Neural cell (in vitro differentiated cells): Measurements from ENCODE around the gene PLXNA4. TPM values are rescaled to one million over a fixed set of nuclear protein-coding genes. Genes with fewer than 3 reads are reported as not detected.

Experiments
- H2AFZ ChIP-seq: fragments of 200-600, 300-800 bp; sonication (generic), shearing (Covaris generic); 2 replicates; pipeline ENCODE4 v1.6.0; 2014; ENCODE audit warnings: low read depth, mild to moderate bottlenecking, antibody characterized with exemption, low read length, moderate library complexity
- H3F3A ChIP-seq: fragments of 200-600 bp; shearing (Covaris generic); 2 replicates; pipeline ENCODE4 v1.6.1; 2016; ENCODE audit warnings: mild to moderate bottlenecking, moderate library complexity, mixed read lengths, antibody characterized with exemption, low read length; ENCODE audit not compliant: insufficient read depth, poor library complexity, severe bottlenecking
- H3K27ac ChIP-seq: fragments of 200-600, 300-800 bp; sonication (generic), shearing (Covaris generic); 2 replicates; pipeline ENCODE4 v1.5.1; 2014; ENCODE audit warnings: mild to moderate bottlenecking, low read length, moderate library complexity
- H3K27me3 ChIP-seq: fragments of 300-800, 200-600 bp; sonication (generic), shearing (Covaris generic); 2 replicates; pipeline ENCODE4 v1.6.0; 2014; ENCODE audit warnings: mild to moderate bottlenecking, low read depth, low read length, moderate library complexity; ENCODE audit not compliant: insufficient read depth
- H3K36me3 ChIP-seq: fragments of 300-800, 200-600 bp; sonication (generic), shearing (Covaris generic); 2 replicates; pipeline ENCODE4 v1.5.1; 2014; ENCODE audit warnings: mild to moderate bottlenecking, antibody characterized with exemption, low read length, moderate library complexity; ENCODE audit not compliant: insufficient read depth
- H3K4me2 ChIP-seq: fragments of 300-800, 200-600 bp; sonication (generic), shearing (Covaris generic); 2 replicates; pipeline ENCODE4 v1.6.0; 2014; ENCODE audit warnings: mild to moderate bottlenecking, low read length
- H3K4me3 ChIP-seq: fragments of 300-800, 200-600 bp; sonication (generic), shearing (Covaris generic); 2 replicates; pipeline ENCODE4 v1.5.1; 2014; ENCODE audit warnings: mild to moderate bottlenecking, low read length, moderate library complexity
- H3K79me2 ChIP-seq: fragments of 200-600 bp; shearing (Covaris generic); replicated peaks from 2 replicates; pipeline ENCODE4 v1.6.0; 2014; ENCODE audit warnings: mild to moderate bottlenecking, low read length, moderate library complexity; ENCODE audit not compliant: insufficient read depth
- H3K9ac ChIP-seq: fragments of 300-800, 200-600 bp; sonication (generic), shearing (Covaris generic); 2 replicates; pipeline ENCODE4 v1.6.1; 2016; ENCODE audit warnings: mild to moderate bottlenecking, low read length, mixed read lengths
- H3K9me2 ChIP-seq: fragments of 200-600 bp; shearing (Covaris generic); 2 replicates; pipeline ENCODE4 v1.6.1; 2016; ENCODE audit warnings: mild to moderate bottlenecking, low read length, mixed read lengths; ENCODE audit not compliant: insufficient read depth
- H3K9me3 ChIP-seq: fragments of 200-600, 300-800 bp; sonication (generic), shearing (Covaris generic); 2 replicates; pipeline ENCODE4 v1.6.1; 2016; ENCODE audit warnings: mild to moderate bottlenecking, mixed run types, low read length, moderate library complexity, mixed read lengths
- H4K20me1 ChIP-seq: fragments of 200-600 bp; shearing (Covaris generic); 2 replicates; pipeline ENCODE4 v1.6.1; 2016; ENCODE audit warnings: mild to moderate bottlenecking, mixed run types; ENCODE audit not compliant: insufficient read depth
- CTCF ChIP-seq: fragments of 450-650 bp; IDR thresholded peaks from 2 replicates; pipeline ENCODE4 v1.5.1; 2014; ENCODE audit warnings: antibody characterized with exemption, mild to moderate bottlenecking, moderate library complexity; ENCODE audit not compliant: poor library complexity, severe bottlenecking
- EP300 ChIP-seq: fragments of 450-650 bp; conservative IDR thresholded peaks from 2 replicates; pipeline ENCODE4 v1.6.1; 2014; ENCODE audit warnings: antibody characterized with exemption, mild to moderate bottlenecking, moderate library complexity; ENCODE audit not compliant: poor library complexity, severe bottlenecking
- EZH2 ChIP-seq: fragments of 200-600, 300-800 bp; shearing (Covaris generic), sonication (generic); IDR thresholded peaks from 2 replicates; pipeline ENCODE4 v1.6.1; 2014; ENCODE audit warnings: antibody characterized with exemption, low read length, borderline replicate concordance, mild to moderate bottlenecking; ENCODE audit not compliant: insufficient read depth, poor library complexity, severe bottlenecking
- MXI1 ChIP-seq: fragments of 450-650 bp; conservative IDR thresholded peaks from 2 replicates; pipeline ENCODE4 v1.6.1; 2014; ENCODE audit warnings: antibody characterized with exemption, mild to moderate bottlenecking; ENCODE audit not compliant: poor library complexity, severe bottlenecking
- POLR2AphosphoS5 ChIP-seq: IDR thresholded peaks from 2 replicates; pipeline ENCODE4 v1.6.1; 2012
- RAD21 ChIP-seq: fragments of 450-650 bp; conservative IDR thresholded peaks from 2 replicates; pipeline ENCODE4 v1.6.1; 2014; ENCODE audit warnings: antibody characterized with exemption, mild to moderate bottlenecking, moderate library complexity
- SMC3 ChIP-seq: fragments of 450-650 bp; conservative IDR thresholded peaks from 2 replicates; pipeline ENCODE4 v1.6.1; 2014; ENCODE audit warnings: antibody characterized with exemption, mild to moderate bottlenecking, moderate library complexity; ENCODE audit not compliant: poor library complexity
- TAF1 ChIP-seq: IDR thresholded peaks from 2 replicates; pipeline ENCODE4 v1.6.1; 2012; ENCODE audit warnings: low read depth
- polyA plus RNA-seq: library from polyadenylated mRNA; depleted of rRNA; stranded (reverse); fragments of >200 nt; gene quantifications from 2 replicates; pipeline ENCODE4 v1.2.3, GENCODE V29; 2014
- TF ChIP-seq, protein P1 (sequence below): IDR thresholded peaks from 2 replicates; pipeline ENCODE4 v1.6.1; 2012; ENCODE audit warnings: borderline replicate concordance

The PLXNA4 gene
- polyA plus RNA-seq, 1 donor from 2014 or later, result 7.2 TPM

- no peaks in the 10 kb centered on the region for H3K79me2 ChIP-seq
- H3K9ac ChIP-seq, result no peak overlapping the region
- no peaks in the 10 kb centered on the region for H3K27me3 ChIP-seq
- H2AFZ ChIP-seq, result no peak overlapping the region
- no peaks in the 10 kb centered on the region for H3K9me3 ChIP-seq
- no peaks in the 10 kb centered on the region for H4K20me1 ChIP-seq
- H3K4me2 ChIP-seq, result no peak overlapping the region
- no peaks in the 10 kb centered on the region for H3K9me2 ChIP-seq
- no peaks in the 10 kb centered on the region for H3F3A ChIP-seq
- no peak overlapping the region for H3K4me3 ChIP-seq
- TF ChIP-seq CTCF (no peak), TAF1 (no peak), EZH2 (no peak), POLR2AphosphoS5 (no peak), RAD21 (no peak), MXI1 (no peak), EP300 (no peak), SMC3 (no peak)
- TF ChIP-seq, protein P1, sequence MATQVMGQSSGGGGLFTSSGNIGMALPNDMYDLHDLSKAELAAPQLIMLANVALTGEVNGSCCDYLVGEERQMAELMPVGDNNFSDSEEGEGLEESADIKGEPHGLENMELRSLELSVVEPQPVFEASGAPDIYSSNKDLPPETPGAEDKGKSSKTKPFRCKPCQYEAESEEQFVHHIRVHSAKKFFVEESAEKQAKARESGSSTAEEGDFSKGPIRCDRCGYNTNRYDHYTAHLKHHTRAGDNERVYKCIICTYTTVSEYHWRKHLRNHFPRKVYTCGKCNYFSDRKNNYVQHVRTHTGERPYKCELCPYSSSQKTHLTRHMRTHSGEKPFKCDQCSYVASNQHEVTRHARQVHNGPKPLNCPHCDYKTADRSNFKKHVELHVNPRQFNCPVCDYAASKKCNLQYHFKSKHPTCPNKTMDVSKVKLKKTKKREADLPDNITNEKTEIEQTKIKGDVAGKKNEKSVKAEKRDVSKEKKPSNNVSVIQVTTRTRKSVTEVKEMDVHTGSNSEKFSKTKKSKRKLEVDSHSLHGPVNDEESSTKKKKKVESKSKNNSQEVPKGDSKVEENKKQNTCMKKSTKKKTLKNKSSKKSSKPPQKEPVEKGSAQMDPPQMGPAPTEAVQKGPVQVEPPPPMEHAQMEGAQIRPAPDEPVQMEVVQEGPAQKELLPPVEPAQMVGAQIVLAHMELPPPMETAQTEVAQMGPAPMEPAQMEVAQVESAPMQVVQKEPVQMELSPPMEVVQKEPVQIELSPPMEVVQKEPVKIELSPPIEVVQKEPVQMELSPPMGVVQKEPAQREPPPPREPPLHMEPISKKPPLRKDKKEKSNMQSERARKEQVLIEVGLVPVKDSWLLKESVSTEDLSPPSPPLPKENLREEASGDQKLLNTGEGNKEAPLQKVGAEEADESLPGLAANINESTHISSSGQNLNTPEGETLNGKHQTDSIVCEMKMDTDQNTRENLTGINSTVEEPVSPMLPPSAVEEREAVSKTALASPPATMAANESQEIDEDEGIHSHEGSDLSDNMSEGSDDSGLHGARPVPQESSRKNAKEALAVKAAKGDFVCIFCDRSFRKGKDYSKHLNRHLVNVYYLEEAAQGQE, result no peak
- H3K27ac ChIP-seq, result no peak overlapping the region
- no peaks in the 10 kb centered on the region for H3K36me3 ChIP-seq
These were observed 427.4 kb downstream of the PLXNA4 start for GRCh38 chr7:132148876-132149275.

DNA sequence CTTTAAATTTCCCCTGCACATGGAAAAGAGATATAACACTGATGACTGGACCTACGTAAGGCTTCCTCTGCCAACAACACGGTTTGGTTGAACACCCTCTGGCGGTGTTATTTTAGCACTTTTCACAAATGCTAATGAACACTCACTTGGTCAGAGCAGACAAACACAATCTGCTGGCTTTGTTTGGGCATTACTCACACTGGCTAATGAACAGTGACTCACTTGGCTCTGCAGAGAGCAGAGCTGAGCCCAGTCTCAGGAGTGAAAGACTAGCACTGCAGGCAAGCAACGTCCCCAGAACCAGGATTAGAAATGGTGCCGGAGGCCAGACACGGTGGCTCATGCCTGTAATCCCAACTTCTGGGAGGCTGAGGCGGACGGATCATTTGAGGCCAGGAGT lies 430.8 kb downstream of the PLXNA4 start:
- H3K9me2 ChIP-seq, result no peaks in the 10 kb centered on the region
- no peak overlapping the region for H3K9ac ChIP-seq
- no peak overlapping the region for H2AFZ ChIP-seq
- H3K36me3 ChIP-seq, result no peaks in the 10 kb centered on the region
- no peaks in the 10 kb centered on the region for H3K79me2 ChIP-seq
- no peaks in the 10 kb centered on the region for H3K27me3 ChIP-seq
- no peaks in the 10 kb centered on the region for H3F3A ChIP-seq
- H3K4me3 ChIP-seq, result no peak overlapping the region
- no peaks in the 10 kb centered on the region for H4K20me1 ChIP-seq
- H3K4me2 ChIP-seq, result no peak overlapping the region
- H3K9me3 ChIP-seq, result no peaks in the 10 kb centered on the region
- TF ChIP-seq EP300 (no peak), MXI1 (no peak), CTCF (no peak), SMC3 (no peak), POLR2AphosphoS5 (no peak), TAF1 (no peak), EZH2 (no peak), RAD21 (no peak)
- TF ChIP-seq, protein P1, result no peak
- no peak overlapping the region for H3K27ac ChIP-seq
